GM23338 (cell line): Measurements from ENCODE around the gene LRRC4B. TPM values are rescaled to one million over a fixed set of nuclear protein-coding genes. Genes with fewer than 3 reads are reported as not detected.

ENCODE experiments used
- ATAC-seq: fragments of 200-7000 bp; cut with Tn5 transposase; 3 replicates; pipeline ENCODE4 v1.9.1; 2020
- DNase-seq: peaks from one replicate; pipeline ENCODE4 v3.0.0-alpha.2; 2015; ENCODE audit warnings: low spot score
- H2AFZ ChIP-seq: fragments of 200-600 bp; sonication (generic); 2 replicates; pipeline ENCODE4 v1.8.0; 2016; ENCODE audit warnings: antibody characterized with exemption, mild to moderate bottlenecking, moderate library complexity
- H3F3A ChIP-seq: fragments of 200-600 bp; sonication (generic); replicated peaks from 2 replicates; pipeline ENCODE4 v1.8.0; 2017; ENCODE audit warnings: antibody characterized with exemption, mixed run types, low read depth
- H3K27ac ChIP-seq: fragments of 200-600 bp; sonication (generic); 2 replicates; pipeline ENCODE4 v1.6.1; 2016; ENCODE audit warnings: low read depth
- H3K27me3 ChIP-seq: fragments of 200-600 bp; sonication (generic); 2 replicates; pipeline ENCODE4 v1.8.0; 2016; ENCODE audit warnings: mild to moderate bottlenecking, mixed run types, moderate library complexity; ENCODE audit not compliant: insufficient read depth
- H3K36me3 ChIP-seq: fragments of 200-600 bp; sonication (generic); 2 replicates; pipeline ENCODE4 v1.8.0; 2016; ENCODE audit warnings: mild to moderate bottlenecking; ENCODE audit not compliant: insufficient read depth
- H3K4me1 ChIP-seq: fragments of 200-600 bp; sonication (generic); 2 replicates; pipeline ENCODE4 v1.8.0; 2016; ENCODE audit warnings: mild to moderate bottlenecking, moderate library complexity; ENCODE audit not compliant: insufficient read depth
- H3K4me2 ChIP-seq: fragments of 200-600 bp; sonication (generic); 2 replicates; pipeline ENCODE4 v1.7.1; 2017; ENCODE audit warnings: mixed run types
- H3K4me3 ChIP-seq: fragments of 200-600 bp; sonication (generic); 2 replicates; pipeline ENCODE4 v1.6.1; 2016; ENCODE audit warnings: mixed run types
- H3K79me2 ChIP-seq: fragments of 200-600 bp; sonication (generic); replicated peaks from 2 replicates; pipeline ENCODE4 v1.8.0; 2017; ENCODE audit warnings: mild to moderate bottlenecking; ENCODE audit not compliant: insufficient read depth
- H3K9me2 ChIP-seq: fragments of 200-600 bp; sonication (generic); 2 replicates; pipeline ENCODE4 v1.8.0; 2017; ENCODE audit not compliant: insufficient read depth
- H4K20me1 ChIP-seq: fragments of 200-600 bp; sonication (generic); replicated peaks from 2 replicates; pipeline ENCODE4 v1.8.0; 2017; ENCODE audit warnings: mild to moderate bottlenecking; ENCODE audit not compliant: insufficient read depth
- H3K27ac Mint-ChIP-seq: 2 replicates; pipeline ENCODE4 v1.8.0; 2020; ENCODE audit warnings: inconsistent platforms, mild to moderate bottlenecking, moderate library complexity, mixed read lengths
- H3K27me3 Mint-ChIP-seq: 3 replicates; pipeline ENCODE4 v1.8.0; 2022; ENCODE audit warnings: low read depth, mild to moderate bottlenecking, moderate library complexity, mixed read lengths, inconsistent platforms; ENCODE audit not compliant: insufficient read depth, poor library complexity
- H3K36me3 Mint-ChIP-seq: 3 replicates; pipeline ENCODE4 v1.8.0; 2021; ENCODE audit warnings: low read depth, mild to moderate bottlenecking, inconsistent platforms, moderate library complexity, mixed read lengths
- H3K4me1 Mint-ChIP-seq: 3 replicates; pipeline ENCODE4 v1.8.0; 2020; ENCODE audit warnings: mild to moderate bottlenecking, inconsistent platforms, mixed read lengths
- H3K4me3 Mint-ChIP-seq: 3 replicates; pipeline ENCODE4 v1.8.0; 2021; ENCODE audit warnings: moderate library complexity, mild to moderate bottlenecking, inconsistent platforms, mixed read lengths
- H3K9me3 Mint-ChIP-seq: 3 replicates; pipeline ENCODE4 v1.8.0; 2020; ENCODE audit warnings: moderate library complexity, mild to moderate bottlenecking, inconsistent platforms, mixed read lengths
- CREB1 ChIP-seq: fragments of 250-450 bp; sonication (Bioruptor Pico); IDR thresholded peaks from 2 replicates; pipeline ENCODE4 v1.5.0; 2020; ENCODE audit warnings: low read depth, mild to moderate bottlenecking, moderate library complexity
- ETS1 ChIP-seq: IDR thresholded peaks from 2 replicates; pipeline ENCODE4 v1.6.1; 2016; ENCODE audit warnings: antibody characterized with exemption
- EZH2 ChIP-seq: fragments of 200-600 bp; sonication (generic); IDR thresholded peaks from one replicate; pipeline ENCODE4 v1.8.0; 2017; ENCODE audit warnings: antibody characterized with exemption, mild to moderate bottlenecking, low read depth; ENCODE audit not compliant: unreplicated experiment
- EZH2phosphoT487 ChIP-seq: fragments of 200-600 bp; sonication (generic); IDR thresholded peaks from one replicate; pipeline ENCODE4 v1.8.1; 2018; ENCODE audit warnings: antibody characterized with exemption; ENCODE audit not compliant: unreplicated experiment
- JUNB ChIP-seq: IDR thresholded peaks from one replicate; pipeline ENCODE4 v1.6.1; 2016; ENCODE audit warnings: antibody characterized with exemption; ENCODE audit not compliant: unreplicated experiment
- NANOG ChIP-seq: IDR thresholded peaks from 2 replicates; pipeline ENCODE4 v1.6.1; 2016; ENCODE audit warnings: antibody characterized with exemption, borderline replicate concordance
- POLR2AphosphoS5 ChIP-seq: IDR thresholded peaks from 2 replicates; pipeline ENCODE4 v1.6.1; 2016; ENCODE audit warnings: antibody characterized with exemption, low read depth
- STAT1 ChIP-seq: IDR thresholded peaks from one replicate; pipeline ENCODE4 v1.6.1; 2016; ENCODE audit warnings: antibody characterized with exemption; ENCODE audit not compliant: unreplicated experiment
- ZNF114 ChIP-seq: fragments of 250-450 bp; sonication (Bioruptor Pico); IDR thresholded peaks from 2 replicates; pipeline ENCODE4 v1.5.0; 2020; ENCODE audit warnings: mild to moderate bottlenecking, moderate library complexity
- ZNF331 ChIP-seq: fragments of 250-450 bp; sonication (Bioruptor Pico); IDR thresholded peaks from 2 replicates; pipeline ENCODE4 v1.5.0; 2020; ENCODE audit warnings: low read depth, mild to moderate bottlenecking, moderate library complexity
- ZNF462 ChIP-seq: fragments of 250-450 bp; sonication (Bioruptor Pico); IDR thresholded peaks from 2 replicates; pipeline ENCODE4 v1.5.0; 2020; ENCODE audit warnings: mild to moderate bottlenecking, moderate library complexity
- polyA plus RNA-seq: library from polyadenylated mRNA; unstranded; fragments of >200 nt; fragmentation: Nextera tagmentation; extraction: Ambion mirVana; gene quantifications from 2 replicates; pipeline ENCODE4 v1.2.1, GENCODE V29; 2016
- total RNA-seq: library from RNA; depleted of rRNA; stranded (reverse); fragments of >200 nt; shearing (Covaris generic); gene quantifications from 2 replicates; pipeline ENCODE4 v1.2.3, GENCODE V29; 2014
- TF ChIP-seq, protein P1 (sequence below): IDR thresholded peaks from one replicate; pipeline ENCODE4 v1.6.1; 2018; ENCODE audit warnings: antibody characterized with exemption; ENCODE audit not compliant: unreplicated experiment
- TF ChIP-seq, protein P2 (sequence below), 2 experiments: fragments of 200-600 bp in 1 of 2; sonication (generic) in 1 of 2; conservative IDR thresholded peaks; 2 replicates each; pipeline versions ENCODE4 v1.5.1 to v1.6.1; 2016 to 2017; ENCODE audit warnings: antibody characterized with exemption in 2 of 2, low read depth in 2 of 2, mild to moderate bottlenecking in 2 of 2, moderate library complexity in 1 of 2

Gene LRRC4B
- total and polyA plus RNA-seq, 2 experiments from 2014 or later, result 2.0 to 13.2 TPM

DNA sequence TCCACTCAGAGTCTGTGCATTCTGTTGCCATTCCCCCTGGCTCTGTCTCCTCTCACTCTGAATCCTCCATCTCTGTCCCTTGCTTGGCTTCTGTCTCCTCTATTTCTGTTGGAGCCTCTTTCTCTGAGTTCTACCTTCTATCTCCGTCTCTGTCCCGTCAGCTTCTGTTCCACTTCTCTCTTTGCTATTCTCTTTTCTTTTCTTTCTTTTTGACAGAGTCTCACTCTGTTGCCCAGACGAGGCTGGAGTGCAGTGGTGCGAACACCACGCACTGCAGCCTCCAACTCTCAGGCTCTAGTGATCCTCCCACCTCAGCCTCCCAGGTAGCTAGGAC lies 33.8 kb upstream of the LRRC4B start:
- Histone ChIP-seq H3F3A (no peaks in the 10 kb centered on the region), H3K27me3 (peaks cover 29% of the 10 kb centered on the region), H3K36me3 (no peaks in the 10 kb centered on the region), H3K79me2 (no peaks in the 10 kb centered on the region), H3K4me2 (no peak overlapping the region), H3K9me2 (no peaks in the 10 kb centered on the region), H3K4me3 (no peak overlapping the region), H4K20me1 (no peaks in the 10 kb centered on the region), H3K27ac (no peak overlapping the region), H3K4me1 (no peaks in the 10 kb centered on the region), H2AFZ (no peak overlapping the region)
- H3K27ac Mint-ChIP-seq, result no peak overlapping the region
- H3K27me3 Mint-ChIP-seq, result peaks cover 6% of the 10 kb centered on the region
- H3K36me3 Mint-ChIP-seq, result peaks cover 32% of the 10 kb centered on the region
- peaks cover 89% of the 10 kb centered on the region for H3K9me3 Mint-ChIP-seq
- TF ChIP-seq ZNF331 (CRISPR knock-in tag), result no peak
- no peak for TF ChIP-seq JUNB
- no peak for TF ChIP-seq ZNF114 (CRISPR knock-in tag)
- TF ChIP-seq EZH2, result no peak
- TF ChIP-seq, protein P1, sequence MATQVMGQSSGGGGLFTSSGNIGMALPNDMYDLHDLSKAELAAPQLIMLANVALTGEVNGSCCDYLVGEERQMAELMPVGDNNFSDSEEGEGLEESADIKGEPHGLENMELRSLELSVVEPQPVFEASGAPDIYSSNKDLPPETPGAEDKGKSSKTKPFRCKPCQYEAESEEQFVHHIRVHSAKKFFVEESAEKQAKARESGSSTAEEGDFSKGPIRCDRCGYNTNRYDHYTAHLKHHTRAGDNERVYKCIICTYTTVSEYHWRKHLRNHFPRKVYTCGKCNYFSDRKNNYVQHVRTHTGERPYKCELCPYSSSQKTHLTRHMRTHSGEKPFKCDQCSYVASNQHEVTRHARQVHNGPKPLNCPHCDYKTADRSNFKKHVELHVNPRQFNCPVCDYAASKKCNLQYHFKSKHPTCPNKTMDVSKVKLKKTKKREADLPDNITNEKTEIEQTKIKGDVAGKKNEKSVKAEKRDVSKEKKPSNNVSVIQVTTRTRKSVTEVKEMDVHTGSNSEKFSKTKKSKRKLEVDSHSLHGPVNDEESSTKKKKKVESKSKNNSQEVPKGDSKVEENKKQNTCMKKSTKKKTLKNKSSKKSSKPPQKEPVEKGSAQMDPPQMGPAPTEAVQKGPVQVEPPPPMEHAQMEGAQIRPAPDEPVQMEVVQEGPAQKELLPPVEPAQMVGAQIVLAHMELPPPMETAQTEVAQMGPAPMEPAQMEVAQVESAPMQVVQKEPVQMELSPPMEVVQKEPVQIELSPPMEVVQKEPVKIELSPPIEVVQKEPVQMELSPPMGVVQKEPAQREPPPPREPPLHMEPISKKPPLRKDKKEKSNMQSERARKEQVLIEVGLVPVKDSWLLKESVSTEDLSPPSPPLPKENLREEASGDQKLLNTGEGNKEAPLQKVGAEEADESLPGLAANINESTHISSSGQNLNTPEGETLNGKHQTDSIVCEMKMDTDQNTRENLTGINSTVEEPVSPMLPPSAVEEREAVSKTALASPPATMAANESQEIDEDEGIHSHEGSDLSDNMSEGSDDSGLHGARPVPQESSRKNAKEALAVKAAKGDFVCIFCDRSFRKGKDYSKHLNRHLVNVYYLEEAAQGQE, result no peak
- TF ChIP-seq EZH2phosphoT487, result no peak
- TF ChIP-seq, protein P2, sequence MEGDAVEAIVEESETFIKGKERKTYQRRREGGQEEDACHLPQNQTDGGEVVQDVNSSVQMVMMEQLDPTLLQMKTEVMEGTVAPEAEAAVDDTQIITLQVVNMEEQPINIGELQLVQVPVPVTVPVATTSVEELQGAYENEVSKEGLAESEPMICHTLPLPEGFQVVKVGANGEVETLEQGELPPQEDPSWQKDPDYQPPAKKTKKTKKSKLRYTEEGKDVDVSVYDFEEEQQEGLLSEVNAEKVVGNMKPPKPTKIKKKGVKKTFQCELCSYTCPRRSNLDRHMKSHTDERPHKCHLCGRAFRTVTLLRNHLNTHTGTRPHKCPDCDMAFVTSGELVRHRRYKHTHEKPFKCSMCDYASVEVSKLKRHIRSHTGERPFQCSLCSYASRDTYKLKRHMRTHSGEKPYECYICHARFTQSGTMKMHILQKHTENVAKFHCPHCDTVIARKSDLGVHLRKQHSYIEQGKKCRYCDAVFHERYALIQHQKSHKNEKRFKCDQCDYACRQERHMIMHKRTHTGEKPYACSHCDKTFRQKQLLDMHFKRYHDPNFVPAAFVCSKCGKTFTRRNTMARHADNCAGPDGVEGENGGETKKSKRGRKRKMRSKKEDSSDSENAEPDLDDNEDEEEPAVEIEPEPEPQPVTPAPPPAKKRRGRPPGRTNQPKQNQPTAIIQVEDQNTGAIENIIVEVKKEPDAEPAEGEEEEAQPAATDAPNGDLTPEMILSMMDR (conservative IDR thresholded peaks at IDR 0.05; ENCODE audit: low read depth in 2 of 2), result no peak
- no peak for TF ChIP-seq CREB1 (CRISPR knock-in tag)
- TF ChIP-seq POLR2AphosphoS5, result no peak
- TF ChIP-seq STAT1, result no peak
- TF ChIP-seq NANOG, result no peak
- no peak for TF ChIP-seq ZNF462 (CRISPR knock-in tag)
- no peak for TF ChIP-seq ETS1
- DNase-seq (no peak), ATAC-seq (no peak)
- H3K4me3 Mint-ChIP-seq, result no peak overlapping the region
- H3K4me1 Mint-ChIP-seq, result no peaks in the 10 kb centered on the region
